HPDE6-E6E7 (cell line): ENCODE results near the gene ATOX1.
A peak's percentile ranks its signal among the peaks of the same experiment; 100 is the strongest.
"Not testable (repeated sequence)": the region's sequence is repeated elsewhere in the genome, so short reads cannot be mapped to it uniquely, and the experiment has no call there.

Experiments used
- DNase-seq: peaks from one replicate; pipeline ENCODE4 v3.0.0; 2011; ENCODE audit warnings: missing footprints; ENCODE audit errors: extremely low spot score

The ATOX1 gene

GRCh38 chr5:151758430-151759241 is at the start of gene ATOX1:
TSS of gene ATOX1 (minus strand) at chr5:151758631. CDS start at chr5:151758551, 80 bp downstream.
- DNase-seq: peak; percentile 99

- no peak for DNase-seq
Measured at GRCh38 chr5:151805414-151806223, 47.2 kb upstream of the ATOX1 start.

- DNase-seq: no peak
Measured at GRCh38 chr5:151800532-151800931, 42.1 kb upstream of the ATOX1 start.

GRCh38 chr5:151799407-151799806 is 41.0 kb upstream of the ATOX1 start:
- no peak for DNase-seq

DNA sequence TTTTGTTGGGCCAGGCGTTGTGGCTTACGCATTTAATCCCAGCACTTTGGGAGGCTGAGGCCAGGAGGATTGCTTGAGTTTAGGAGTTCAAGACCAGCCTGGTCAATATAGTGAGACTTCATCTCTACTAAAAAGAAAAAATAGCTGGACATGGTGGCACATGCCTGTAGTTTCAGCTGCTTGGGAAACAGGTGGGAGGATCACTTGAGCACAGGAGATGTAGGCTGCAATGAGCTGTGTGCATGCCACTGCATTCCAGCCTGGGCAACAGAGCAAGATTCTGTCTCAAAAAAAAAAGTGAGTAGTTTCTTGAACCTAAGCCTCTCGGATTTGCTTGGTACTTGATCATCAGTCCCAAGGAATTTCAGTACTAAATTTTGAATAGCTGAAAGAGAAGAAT is 40.2 kb upstream of the ATOX1 start:
- DNase-seq: no peak

GRCh38 chr5:151795426-151795825 is 37.0 kb upstream of the ATOX1 start:
- no peak for DNase-seq

GRCh38 chr5:151793358-151793757 is 34.9 kb upstream of the ATOX1 start:
- DNase-seq: no peak

GRCh38 chr5:151787817-151788216 is 29.4 kb upstream of the ATOX1 start:
- DNase-seq: no peak

DNA sequence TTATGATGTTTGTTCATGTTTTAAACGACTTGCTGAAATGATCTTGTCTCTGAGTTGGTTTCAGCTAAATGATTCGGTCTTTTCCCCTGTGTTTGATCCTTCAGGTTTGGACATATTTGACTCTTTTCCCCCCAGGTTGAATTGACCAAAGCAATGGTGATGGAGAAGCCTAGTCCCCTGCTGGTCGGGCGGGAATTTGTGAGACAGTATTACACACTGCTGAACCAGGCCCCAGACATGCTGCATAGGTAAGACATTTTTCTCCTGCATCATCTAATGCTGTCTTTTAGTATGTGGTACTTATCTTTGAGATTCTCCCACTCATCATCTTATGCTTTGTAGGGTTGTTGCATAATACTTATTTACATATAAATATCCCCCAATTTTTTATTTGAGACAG is 28.0 kb upstream of the ATOX1 start:
- DNase-seq: no peak

DNA sequence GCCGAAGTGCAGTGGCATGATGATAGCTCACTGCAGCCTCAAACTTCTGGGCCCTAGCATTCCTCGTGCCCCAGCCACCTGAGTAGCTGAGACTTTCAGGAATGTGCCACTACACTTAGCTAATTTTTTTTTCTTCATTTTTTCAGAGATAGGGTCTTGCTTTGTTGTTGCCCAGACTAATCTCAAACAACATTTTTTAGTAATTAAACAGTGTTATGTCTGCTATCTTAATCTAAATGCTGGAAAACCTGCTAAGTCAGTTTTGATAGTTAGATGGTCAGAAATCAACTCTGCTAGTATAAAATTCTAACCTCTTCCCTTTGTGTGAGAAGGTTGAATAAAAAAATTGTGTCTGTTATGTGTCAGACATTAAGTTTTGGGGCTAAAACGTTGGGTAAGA is 25.7 kb upstream of the ATOX1 start:
- no peak for DNase-seq

DNA sequence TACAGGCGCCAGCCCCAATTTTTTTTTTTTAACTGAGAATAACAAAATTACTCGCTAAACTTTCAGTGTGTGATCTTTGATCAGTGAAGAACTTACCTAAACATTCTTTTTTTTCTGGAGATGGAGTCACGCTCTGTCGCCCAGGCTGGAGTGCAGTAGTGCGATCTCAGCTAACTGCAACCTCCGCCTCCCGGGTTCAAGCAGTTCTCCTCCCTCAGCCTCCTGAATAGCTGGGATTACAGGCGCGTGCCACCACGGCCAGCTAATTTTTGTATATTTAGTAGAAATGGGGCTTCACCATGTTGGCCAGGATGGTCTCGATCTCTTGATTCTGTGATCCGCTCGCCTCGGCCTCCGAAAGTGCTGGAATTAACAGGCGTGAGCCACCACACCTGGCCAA is 25.2 kb upstream of the ATOX1 start:
- DNase-seq: not testable (repeated sequence)

- DNase-seq: no peak
Measured at GRCh38 chr5:151781201-151781600, 22.8 kb upstream of the ATOX1 start.

- DNase-seq: no peak
Measured at GRCh38 chr5:151780348-151780747, 21.9 kb upstream of the ATOX1 start.

- no peak for DNase-seq
Measured at GRCh38 chr5:151779531-151780125, 21.2 kb upstream of the ATOX1 start.

GRCh38 chr5:151775025-151775606 is 16.7 kb upstream of the ATOX1 start:
- DNase-seq: no peak

- no peak for DNase-seq
Measured at GRCh38 chr5:151773951-151774350, 15.5 kb upstream of the ATOX1 start.

- no peak for DNase-seq
Measured at GRCh38 chr5:151772846-151773561, 14.6 kb upstream of the ATOX1 start.

DNA sequence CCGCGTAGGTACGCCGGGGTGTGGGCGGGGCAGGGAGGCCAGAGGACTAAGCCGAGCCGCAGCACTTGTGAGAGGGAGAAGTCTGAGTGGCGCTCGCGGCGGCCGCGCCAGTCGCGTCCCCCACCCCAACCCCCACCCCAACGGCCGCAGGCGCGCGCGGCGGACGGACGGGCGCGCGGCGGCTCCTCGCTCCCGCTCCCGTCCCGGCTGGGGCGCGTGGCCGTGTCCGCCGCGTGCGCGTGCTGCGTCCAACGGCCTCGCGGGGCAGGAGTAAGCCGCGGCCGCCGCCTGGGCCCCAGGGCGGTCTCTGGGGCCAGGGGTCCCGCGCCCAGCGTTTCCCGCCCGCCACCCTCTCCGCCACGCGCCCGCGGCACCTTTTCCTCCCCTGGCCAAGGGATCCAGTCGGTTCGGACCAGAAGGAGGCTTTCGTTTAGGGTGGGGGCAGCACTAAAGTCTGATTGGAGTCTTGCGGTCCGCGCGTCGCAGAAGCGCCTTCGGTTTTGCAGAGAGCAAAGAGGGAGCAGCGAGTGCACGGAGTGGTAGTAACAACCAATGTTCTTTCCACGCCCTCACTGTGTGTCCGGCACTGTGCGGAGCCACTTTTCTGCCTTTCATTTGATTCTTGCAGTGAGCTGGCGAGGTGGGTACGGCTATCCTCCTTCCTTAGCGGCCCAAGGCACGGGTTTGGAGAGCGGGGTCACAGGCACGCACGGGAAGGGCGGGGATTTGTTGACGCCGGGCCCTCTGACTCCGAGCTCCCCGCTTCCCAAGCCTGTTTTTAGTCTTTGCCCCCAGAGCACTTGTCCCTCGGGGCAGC is 13.8 kb upstream of the ATOX1 start:
- DNase-seq: no peak

DNA sequence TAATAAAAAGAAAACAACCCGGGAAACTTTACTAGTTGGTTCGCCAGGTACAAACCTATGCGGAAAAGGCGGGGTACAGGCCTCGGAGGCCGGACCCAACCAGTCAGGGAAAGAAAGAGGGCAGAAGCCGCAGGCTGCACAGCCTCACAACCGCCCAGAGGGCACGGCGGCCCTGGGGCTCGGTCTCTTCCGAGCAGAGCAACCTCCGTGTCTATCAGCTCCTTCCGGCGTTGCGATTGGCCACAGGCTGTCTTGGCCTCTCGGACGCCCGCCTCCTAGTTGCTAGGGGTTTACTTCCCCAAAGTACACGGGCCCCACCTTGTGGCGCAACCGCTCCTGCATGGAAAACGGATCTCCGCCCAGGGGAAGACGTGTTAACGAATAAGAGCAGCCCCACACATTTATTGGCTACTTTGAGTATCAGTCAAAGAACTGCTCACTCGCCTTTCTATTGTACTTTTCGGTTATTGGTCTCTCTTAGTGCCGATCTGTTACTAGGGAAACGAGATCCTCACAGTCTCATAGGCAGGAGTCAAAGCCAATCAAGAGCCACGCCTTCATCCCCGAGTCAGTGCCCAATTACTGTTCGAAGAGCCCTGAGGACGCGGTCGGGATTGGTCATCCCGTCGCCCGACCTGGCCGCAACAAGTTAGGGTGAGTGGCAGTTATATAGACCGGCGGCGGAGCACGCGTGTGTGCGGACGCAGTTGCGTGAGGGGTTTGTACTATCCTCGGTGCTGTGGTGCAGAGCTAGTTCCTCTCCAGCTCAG is 13.0 kb upstream of the ATOX1 start, which contains the start of gene G3BP1:
G3BP1 (plus strand) TSS at position 696 of the 770 bp plus-strand sequence. CDS start 14,667 bp downstream, outside the sequence.
- peak; percentile 99 for DNase-seq
